Uterus (tissue), 2 donors: ENCODE measurements around the gene DNAJB1.

Experiments used
- POLR2A ChIP-seq, 2 donors: fragments of 450-650 bp; IDR thresholded peaks; one replicate each; pipeline ENCODE4 v1.6.1; 2016; ENCODE audit warnings: antibody characterized with exemption in 2 of 2, mild to moderate bottlenecking in 1 of 2, moderate library complexity in 1 of 2
- TF ChIP-seq, protein P1 (sequence below), 4 experiments: fragments of 200-600 bp in 2 of 4; fragments of 450-650 bp in 2 of 4; sonication (generic) in 2 of 4; IDR thresholded peaks; one replicate each; pipeline ENCODE4 v1.5.1; 2016 to 2019; ENCODE audit warnings: antibody characterized with exemption in 4 of 4, mild to moderate bottlenecking in 2 of 4, moderate library complexity in 1 of 4

DNA sequence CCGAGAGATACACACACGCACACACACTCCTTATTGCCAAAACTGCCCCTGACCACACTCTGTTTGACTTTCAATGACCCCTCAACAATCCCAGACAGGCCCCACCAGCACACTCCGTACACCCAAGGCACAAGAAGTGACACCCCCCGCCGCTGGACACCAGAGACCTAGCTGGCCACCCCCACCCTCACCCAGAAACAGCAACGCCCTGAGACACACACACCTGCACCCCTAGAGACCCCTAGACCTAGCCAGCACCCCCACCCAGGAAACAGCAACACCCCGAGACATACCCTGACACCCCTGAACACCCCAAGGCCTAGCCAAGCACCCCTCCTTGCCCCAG is 41.9 kb downstream of the DNAJB1 start:
- TF ChIP-seq POLR2A (IDR thresholded peaks at IDR 0.05) = no peak
- TF ChIP-seq, protein P1, sequence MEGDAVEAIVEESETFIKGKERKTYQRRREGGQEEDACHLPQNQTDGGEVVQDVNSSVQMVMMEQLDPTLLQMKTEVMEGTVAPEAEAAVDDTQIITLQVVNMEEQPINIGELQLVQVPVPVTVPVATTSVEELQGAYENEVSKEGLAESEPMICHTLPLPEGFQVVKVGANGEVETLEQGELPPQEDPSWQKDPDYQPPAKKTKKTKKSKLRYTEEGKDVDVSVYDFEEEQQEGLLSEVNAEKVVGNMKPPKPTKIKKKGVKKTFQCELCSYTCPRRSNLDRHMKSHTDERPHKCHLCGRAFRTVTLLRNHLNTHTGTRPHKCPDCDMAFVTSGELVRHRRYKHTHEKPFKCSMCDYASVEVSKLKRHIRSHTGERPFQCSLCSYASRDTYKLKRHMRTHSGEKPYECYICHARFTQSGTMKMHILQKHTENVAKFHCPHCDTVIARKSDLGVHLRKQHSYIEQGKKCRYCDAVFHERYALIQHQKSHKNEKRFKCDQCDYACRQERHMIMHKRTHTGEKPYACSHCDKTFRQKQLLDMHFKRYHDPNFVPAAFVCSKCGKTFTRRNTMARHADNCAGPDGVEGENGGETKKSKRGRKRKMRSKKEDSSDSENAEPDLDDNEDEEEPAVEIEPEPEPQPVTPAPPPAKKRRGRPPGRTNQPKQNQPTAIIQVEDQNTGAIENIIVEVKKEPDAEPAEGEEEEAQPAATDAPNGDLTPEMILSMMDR (IDR thresholded peaks at IDR 0.05) = no peak
